GM20000 (cell line): ENCODE measurements around the gene SPAG8.

ENCODE experiments used
- DNase-seq: peaks from one replicate; pipeline ENCODE4 v3.0.0; 2012; ENCODE audit warnings: low spot score
- TF ChIP-seq, protein P1 (sequence below): IDR thresholded peaks from 2 replicates; pipeline ENCODE4 v1.5.1; 2012; ENCODE audit warnings: mild to moderate bottlenecking, control low read depth; ENCODE audit errors: extremely low read depth, missing control alignments

Gene SPAG8

DNA sequence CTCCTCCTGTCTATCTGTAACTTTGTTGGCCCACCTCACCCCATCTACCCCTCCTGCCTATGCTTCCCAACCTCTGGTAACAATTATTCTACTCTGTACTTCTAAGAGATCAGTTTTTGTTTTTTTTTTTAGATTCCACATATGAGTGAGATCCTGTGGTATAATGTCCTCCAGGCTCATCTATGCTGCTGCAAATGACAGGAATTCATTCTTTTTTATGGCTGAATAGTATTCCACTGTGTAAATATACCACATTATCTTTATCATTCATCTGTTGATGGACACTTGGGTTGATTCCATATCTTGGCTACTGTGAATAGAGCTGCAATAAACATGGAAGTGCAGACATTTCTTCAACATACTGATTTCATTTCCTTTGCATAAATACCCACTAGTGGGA, 28.6 kb downstream of the SPAG8 start:
- no peak for DNase-seq
- TF ChIP-seq, protein P1, sequence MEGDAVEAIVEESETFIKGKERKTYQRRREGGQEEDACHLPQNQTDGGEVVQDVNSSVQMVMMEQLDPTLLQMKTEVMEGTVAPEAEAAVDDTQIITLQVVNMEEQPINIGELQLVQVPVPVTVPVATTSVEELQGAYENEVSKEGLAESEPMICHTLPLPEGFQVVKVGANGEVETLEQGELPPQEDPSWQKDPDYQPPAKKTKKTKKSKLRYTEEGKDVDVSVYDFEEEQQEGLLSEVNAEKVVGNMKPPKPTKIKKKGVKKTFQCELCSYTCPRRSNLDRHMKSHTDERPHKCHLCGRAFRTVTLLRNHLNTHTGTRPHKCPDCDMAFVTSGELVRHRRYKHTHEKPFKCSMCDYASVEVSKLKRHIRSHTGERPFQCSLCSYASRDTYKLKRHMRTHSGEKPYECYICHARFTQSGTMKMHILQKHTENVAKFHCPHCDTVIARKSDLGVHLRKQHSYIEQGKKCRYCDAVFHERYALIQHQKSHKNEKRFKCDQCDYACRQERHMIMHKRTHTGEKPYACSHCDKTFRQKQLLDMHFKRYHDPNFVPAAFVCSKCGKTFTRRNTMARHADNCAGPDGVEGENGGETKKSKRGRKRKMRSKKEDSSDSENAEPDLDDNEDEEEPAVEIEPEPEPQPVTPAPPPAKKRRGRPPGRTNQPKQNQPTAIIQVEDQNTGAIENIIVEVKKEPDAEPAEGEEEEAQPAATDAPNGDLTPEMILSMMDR, result no peak

DNA sequence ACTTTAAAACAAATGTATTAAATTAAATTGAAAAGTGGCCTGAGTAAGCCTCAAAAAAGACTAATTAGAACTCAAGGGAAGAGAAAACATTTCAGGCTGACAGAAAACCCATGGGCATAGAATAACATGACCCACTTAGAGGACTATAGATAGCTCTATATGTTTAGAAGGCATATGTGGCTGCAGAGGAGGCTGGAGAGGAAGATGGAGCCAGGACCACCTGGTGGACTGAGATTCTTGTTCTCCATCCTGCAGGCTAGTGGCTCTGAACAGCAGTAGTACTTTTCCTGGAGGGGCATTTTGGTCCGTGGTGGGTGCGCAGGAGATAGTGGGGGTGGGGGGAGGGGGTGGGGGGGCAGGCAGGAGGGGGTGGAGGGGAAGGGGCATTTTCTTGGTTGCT, 31.0 kb downstream of the SPAG8 start:
- DNase-seq, result no peak
- TF ChIP-seq, protein P1, result no peak

DNA sequence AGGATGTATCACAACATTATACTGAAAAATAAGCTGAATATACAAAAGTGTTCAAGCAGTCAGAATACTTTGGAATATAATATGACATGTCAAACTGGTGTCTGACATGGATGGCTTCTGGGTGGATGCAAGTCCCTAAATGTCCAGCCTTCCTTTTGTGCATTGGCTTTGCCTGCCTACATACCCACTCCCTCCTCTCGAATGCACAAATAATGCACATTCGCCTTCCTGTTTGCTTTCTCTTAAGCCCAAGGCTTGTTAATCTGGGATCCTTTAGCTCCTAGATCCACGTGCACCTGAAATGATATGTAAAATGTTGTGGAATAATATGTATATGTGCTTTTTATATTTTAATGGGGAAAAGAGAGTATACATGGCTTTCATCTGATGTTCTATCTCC, 33.6 kb downstream of the SPAG8 start:
- DNase-seq, result no peak
- TF ChIP-seq, protein P1, result no peak

DNA sequence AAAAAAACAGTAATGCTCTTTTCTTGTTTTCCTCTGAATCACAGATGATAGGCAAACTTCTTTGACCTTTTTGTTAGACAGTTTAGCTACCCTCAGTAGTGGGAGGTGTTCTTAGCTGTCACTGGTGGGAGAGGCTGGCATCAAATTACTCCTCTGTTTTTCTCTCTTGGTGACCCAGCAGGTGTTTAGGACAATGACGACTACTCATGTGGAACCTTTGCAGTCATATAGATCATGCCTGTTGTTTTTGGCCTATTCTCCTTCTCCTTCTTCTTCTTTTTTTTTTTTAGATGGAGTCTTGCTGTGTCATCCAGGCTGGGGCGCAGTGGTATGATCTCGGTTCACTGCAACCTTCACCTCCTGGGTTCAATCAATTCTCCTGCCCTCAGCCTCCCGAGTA, 36.0 kb downstream of the SPAG8 start:
- TF ChIP-seq, protein P1, result no peak
- DNase-seq, result no peak

DNA sequence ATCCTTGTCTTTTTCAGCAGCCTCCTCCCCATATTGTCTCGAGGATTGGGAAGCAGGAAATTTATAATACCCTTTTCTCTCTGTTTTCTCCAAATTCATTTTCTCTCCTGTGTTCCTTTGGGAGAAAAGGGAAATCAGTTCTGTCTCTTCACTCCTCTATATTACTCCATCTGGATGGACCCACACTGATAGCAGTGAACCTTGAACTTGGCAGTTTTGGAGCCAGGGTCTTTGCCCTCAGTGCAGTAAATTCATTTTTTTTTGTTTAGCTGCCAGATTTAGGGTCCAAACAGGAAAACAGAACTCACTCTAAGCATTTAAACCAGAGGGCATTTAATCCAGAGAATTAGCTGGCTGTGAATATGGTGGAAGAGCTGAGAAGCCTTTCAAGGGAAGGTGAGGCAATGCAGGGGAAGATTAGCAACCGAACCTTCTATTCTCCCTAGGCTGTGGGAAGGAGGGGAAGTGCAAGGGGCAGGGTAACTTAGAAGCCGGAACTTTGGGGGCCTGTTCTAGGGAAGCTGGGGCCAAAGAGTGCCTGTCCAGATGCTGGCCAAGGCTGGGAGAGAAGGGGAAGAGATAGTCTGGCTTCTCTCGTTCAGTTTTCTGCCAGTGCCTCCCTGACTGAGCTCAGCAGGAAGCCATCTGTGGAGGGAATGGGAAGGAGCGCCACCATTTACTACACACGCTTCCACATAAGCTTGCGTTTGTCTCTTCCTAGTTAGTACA, 37.0 kb downstream of the SPAG8 start:
- no peak for DNase-seq
- TF ChIP-seq, protein P1, result no peak

DNA sequence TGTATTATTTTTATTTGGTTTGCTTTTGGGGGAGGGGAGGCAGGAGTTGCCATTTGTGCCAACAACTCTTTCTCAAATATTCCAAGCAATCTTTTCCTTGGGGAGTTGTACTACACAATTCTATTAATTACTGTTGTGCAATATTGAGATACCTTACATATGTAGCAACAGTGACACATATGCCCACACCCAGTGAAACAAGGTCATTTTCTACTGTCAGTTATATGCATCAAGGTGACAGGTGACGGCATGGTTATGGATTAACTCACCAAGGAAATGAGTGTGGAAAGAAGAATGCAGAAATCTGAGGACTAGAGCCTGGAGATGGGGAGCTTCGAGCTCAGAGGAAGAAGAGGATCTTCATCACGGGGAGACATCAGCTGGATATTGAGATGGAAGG, 40.1 kb downstream of the SPAG8 start:
- TF ChIP-seq, protein P1, result no peak
- no peak for DNase-seq

DNA sequence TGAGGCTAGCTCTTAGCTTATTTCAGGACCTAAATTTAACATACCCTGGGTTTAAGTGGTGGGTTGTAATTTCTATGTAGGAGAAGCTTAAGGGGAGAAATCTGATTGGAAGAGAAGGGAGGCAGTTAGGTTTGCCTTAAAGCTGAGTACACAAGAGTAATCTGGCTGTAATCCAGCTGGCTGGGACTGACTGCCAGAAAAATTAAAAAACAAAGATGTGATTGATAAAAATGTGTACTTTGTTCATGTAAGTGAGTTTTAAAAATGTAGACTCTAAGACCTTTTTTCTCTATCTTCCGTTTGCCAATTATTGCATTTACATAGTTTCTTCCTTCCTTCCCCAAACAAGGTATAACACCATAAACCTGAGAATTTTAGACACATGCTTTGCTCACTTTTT, 40.5 kb downstream of the SPAG8 start:
- DNase-seq, result no peak
- TF ChIP-seq, protein P1, result no peak
